ENCODE results near the gene SOHLH2. TPM values are rescaled to one million over a fixed set of nuclear protein-coding genes. Genes with fewer than 3 reads are reported as not detected.

The SOHLH2 gene
- total RNA-seq, 1 experiment from 2014 or later = 2.3 TPM

- no peaks in the 10 kb centered on the region for H4K20me1 ChIP-seq (ENCODE audit: insufficient read depth)
- H3K27ac ChIP-seq = no peak overlapping the region
- H3K4me3 ChIP-seq = no peak overlapping the region
- H2AFZ ChIP-seq = no peak overlapping the region
- no peak for TF ChIP-seq EZH2 (IDR thresholded peaks at IDR 0.05; ENCODE audit: low read depth)
- TF ChIP-seq CTCF (conservative IDR thresholded peaks at IDR 0.05) = no peak
- BruUV-seq (replicated peaks) = no TSS peak
- no peaks in the 10 kb centered on the region; the same call in 1 of the 2 replicates for H3K4me1 ChIP-seq (replicated peaks; ENCODE audit: insufficient read depth)
- DNase-seq = no peak
- H3K9me2 ChIP-seq (ENCODE audit: insufficient read depth) = no peaks in the 10 kb centered on the region
- no peaks in the 10 kb centered on the region for H3K27me3 ChIP-seq (ENCODE audit: insufficient read depth, low read depth)
- H3K9me3 ChIP-seq (ENCODE audit: insufficient read depth, low read depth) = 0 out of 2 replicates have a peak, but pooled peaks cover 9% of the 10 kb centered on the region
- intact Hi-C loops (cut with micrococcal nuclease; ENCODE audit: unreplicated experiment) = no loop called here
- H3F3A ChIP-seq (ENCODE audit: insufficient read depth, low read depth) = no peaks in the 10 kb centered on the region
- no peak overlapping the region for H3K4me2 ChIP-seq
- H3K79me2 ChIP-seq (ENCODE audit: low read depth) = no peaks in the 10 kb centered on the region
- ChIA-PET CTCF (no interaction called here), POLR2A (ENCODE audit: unreplicated experiment) (no interaction called here)
- no peaks in the 10 kb centered on the region for H3K36me3 ChIP-seq (ENCODE audit: low read depth)
Observed at GRCh38 chr13:36146511-36147269, 67.7 kb downstream of the SOHLH2 start.

- Histone ChIP-seq H3K9me3 (ENCODE audit: insufficient read depth, low read depth) (0 out of 2 replicates have a peak, but pooled peaks cover 9% of the 10 kb centered on the region), H4K20me1 (ENCODE audit: insufficient read depth) (no peaks in the 10 kb centered on the region), H3K79me2 (ENCODE audit: low read depth) (no peaks in the 10 kb centered on the region), H2AFZ (no peak overlapping the region), H3F3A (ENCODE audit: insufficient read depth, low read depth) (no peaks in the 10 kb centered on the region), H3K4me3 (no peak overlapping the region), H3K9me2 (ENCODE audit: insufficient read depth) (no peaks in the 10 kb centered on the region), H3K4me2 (no peak overlapping the region), H3K27me3 (ENCODE audit: insufficient read depth, low read depth) (no peaks in the 10 kb centered on the region), H3K27ac (no peak overlapping the region), H3K36me3 (ENCODE audit: low read depth) (no peaks in the 10 kb centered on the region), H3K4me1 (replicated peaks; ENCODE audit: insufficient read depth) (no peaks in the 10 kb centered on the region; the same call in 1 of the 2 replicates)
- no TSS peak for BruUV-seq (replicated peaks)
- intact Hi-C loops (cut with micrococcal nuclease; ENCODE audit: unreplicated experiment) = no loop called here
- ChIA-PET POLR2A (ENCODE audit: unreplicated experiment) (no interaction called here), CTCF (no interaction called here)
- TF ChIP-seq EZH2 (IDR thresholded peaks at IDR 0.05; ENCODE audit: low read depth) = no peak
- TF ChIP-seq CTCF (conservative IDR thresholded peaks at IDR 0.05) = no peak
- no peak for DNase-seq
Observed at GRCh38 chr13:36143738-36144137, 70.6 kb downstream of the SOHLH2 start.

GRCh38 chr13:36142735-36143134, 71.6 kb downstream of the SOHLH2 start:
- POLR2A ChIA-PET (ENCODE audit: unreplicated experiment) = no interaction called here
- Histone ChIP-seq H3K79me2 (ENCODE audit: low read depth) (no peaks in the 10 kb centered on the region), H3K4me2 (no peak overlapping the region), H3F3A (ENCODE audit: insufficient read depth, low read depth) (no peaks in the 10 kb centered on the region), H2AFZ (no peak overlapping the region), H3K4me1 (replicated peaks; ENCODE audit: insufficient read depth) (no peaks in the 10 kb centered on the region), H3K9me2 (ENCODE audit: insufficient read depth) (no peaks in the 10 kb centered on the region), H3K9me3 (ENCODE audit: insufficient read depth, low read depth) (0 out of 2 replicates have a peak, but pooled peaks cover 9% of the 10 kb centered on the region), H3K27ac (no peak overlapping the region), H3K36me3 (ENCODE audit: low read depth) (no peaks in the 10 kb centered on the region), H4K20me1 (ENCODE audit: insufficient read depth) (no peaks in the 10 kb centered on the region), H3K4me3 (no peak overlapping the region), H3K27me3 (ENCODE audit: insufficient read depth, low read depth) (no peaks in the 10 kb centered on the region)
- no peak for DNase-seq
- intact Hi-C loops (cut with micrococcal nuclease; ENCODE audit: unreplicated experiment) = no loop called here
- TF ChIP-seq EZH2 (IDR thresholded peaks at IDR 0.05; ENCODE audit: low read depth) = no peak
- BruUV-seq (replicated peaks) = no TSS peak
- CTCF ChIA-PET = no interaction called here

All from PC-9 (cell line).